ENCODE data around the gene ANKRD42.

DNA sequence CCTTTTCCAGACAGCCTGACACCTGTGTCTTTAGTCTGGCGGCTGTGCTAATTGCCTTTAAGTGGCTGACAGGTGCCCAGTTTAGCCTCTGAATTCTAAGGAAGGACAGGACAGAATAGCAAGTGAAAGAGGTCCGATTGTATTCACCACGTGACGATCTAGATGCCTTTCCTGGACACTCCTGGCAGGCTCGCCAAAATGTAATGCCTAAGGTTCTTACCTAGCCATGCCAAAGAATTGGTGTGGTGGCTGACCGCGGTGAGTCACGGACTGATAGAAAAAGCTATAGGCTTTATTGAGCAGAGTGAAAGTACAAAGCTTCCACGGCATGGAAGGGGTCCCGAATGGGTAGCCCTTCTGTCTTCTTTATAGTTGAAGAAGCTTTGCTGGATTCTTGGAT, 26.7 kb downstream of the ANKRD42 start:
- TF ChIP-seq EZH2 (IDR thresholded peaks at IDR 0.05; ENCODE audit: borderline replicate concordance, low read length), result no peak
- TF ChIP-seq, protein P1, sequence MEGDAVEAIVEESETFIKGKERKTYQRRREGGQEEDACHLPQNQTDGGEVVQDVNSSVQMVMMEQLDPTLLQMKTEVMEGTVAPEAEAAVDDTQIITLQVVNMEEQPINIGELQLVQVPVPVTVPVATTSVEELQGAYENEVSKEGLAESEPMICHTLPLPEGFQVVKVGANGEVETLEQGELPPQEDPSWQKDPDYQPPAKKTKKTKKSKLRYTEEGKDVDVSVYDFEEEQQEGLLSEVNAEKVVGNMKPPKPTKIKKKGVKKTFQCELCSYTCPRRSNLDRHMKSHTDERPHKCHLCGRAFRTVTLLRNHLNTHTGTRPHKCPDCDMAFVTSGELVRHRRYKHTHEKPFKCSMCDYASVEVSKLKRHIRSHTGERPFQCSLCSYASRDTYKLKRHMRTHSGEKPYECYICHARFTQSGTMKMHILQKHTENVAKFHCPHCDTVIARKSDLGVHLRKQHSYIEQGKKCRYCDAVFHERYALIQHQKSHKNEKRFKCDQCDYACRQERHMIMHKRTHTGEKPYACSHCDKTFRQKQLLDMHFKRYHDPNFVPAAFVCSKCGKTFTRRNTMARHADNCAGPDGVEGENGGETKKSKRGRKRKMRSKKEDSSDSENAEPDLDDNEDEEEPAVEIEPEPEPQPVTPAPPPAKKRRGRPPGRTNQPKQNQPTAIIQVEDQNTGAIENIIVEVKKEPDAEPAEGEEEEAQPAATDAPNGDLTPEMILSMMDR (conservative IDR thresholded peaks at IDR 0.05 in 1 of 2, IDR thresholded peaks at IDR 0.05 in 1 of 2; ENCODE audit: extremely low read depth in 1 of 2, insufficient read depth in 1 of 2, low read depth in 1 of 2, low read length in 2 of 2), result no peak

Measured in mammary epithelial cell (primary cell).